B cell (primary cell): Measurements from ENCODE around the gene THYN1. TPM values are rescaled to one million over a fixed set of nuclear protein-coding genes. Genes with fewer than 3 reads are reported as not detected.

Source experiments
- ATAC-seq: fragments of 200-7000 bp; cut with Tn5 transposase; one replicate; pipeline ENCODE4 v1.10.0; 2021; ENCODE audit warnings: low read depth, mild to moderate bottlenecking, moderate number of reproducible peaks, moderate library complexity
- CTCF ChIA-PET: fragments of 350-600 bp; sonication (Branson Sonifier 250); formaldehyde crosslinking; loops from one replicate; lab custom pipeline; 2021; ENCODE audit warnings: antibody characterized with exemption, inconsistent platforms; lab: Charles Lee
- POLR2A ChIA-PET: fragments of 350-600 bp; sonication (Branson Sonifier 250); formaldehyde crosslinking; loops from one replicate; lab custom pipeline; 2021; ENCODE audit warnings: antibody characterized with exemption; lab: Charles Lee
- DNase-seq: peaks from one replicate; pipeline ENCODE4 v3.0.0; 2013
- H2AFZ ChIP-seq: 2 replicates; pipeline ENCODE4 v1.6.1; 2012; ENCODE audit warnings: mild to moderate bottlenecking, low read depth, low read length; ENCODE audit not compliant: insufficient read depth, poor library complexity, severe bottlenecking
- H3K27ac ChIP-seq, 2 donors: 1 replicate in 1 of 2; 2 replicates in 1 of 2; pipeline ENCODE4 v1.5.1; 2012 to 2013; ENCODE audit warnings: low read length in 2 of 2, mild to moderate bottlenecking in 2 of 2, moderate library complexity in 1 of 2
- H3K27me3 ChIP-seq, 4 experiments: fragments of 200-600 bp in 1 of 4; sonication (generic) in 1 of 4; replicated peaks in 1 of 4; 1 replicate in 2 of 4; 2 replicates in 2 of 4; pipeline versions ENCODE4 v1.6.1 to v1.7.0; 2013 to 2016; ENCODE audit warnings: low read length in 3 of 4, mild to moderate bottlenecking in 2 of 4, mixed read lengths in 1 of 4, moderate library complexity in 1 of 4; ENCODE audit not compliant: insufficient read depth in 4 of 4, control insufficient read depth in 3 of 4; ENCODE audit errors: control extremely low read depth in 1 of 4
- H3K36me3 ChIP-seq, 2 experiments: replicated peaks in 1 of 2; 1 replicate in 1 of 2; 2 replicates in 1 of 2; pipeline versions ENCODE4 v1.6.1 to v1.7.1; 2013; ENCODE audit warnings: low read length in 1 of 2; ENCODE audit not compliant: insufficient read depth in 2 of 2, control insufficient read depth in 1 of 2; ENCODE audit errors: control extremely low read depth in 1 of 2, extremely low read depth in 1 of 2
- H3K4me1 ChIP-seq, 2 donors: fragments of 200-600 bp in 1 of 2; sonication (generic) in 1 of 2; 1 replicate in 1 of 2; 2 replicates in 1 of 2; pipeline versions ENCODE4 v1.5.1 to v1.6.1; 2013 to 2017; ENCODE audit warnings: low read length in 2 of 2; ENCODE audit not compliant: control insufficient read depth in 2 of 2, insufficient read depth in 2 of 2
- H3K4me2 ChIP-seq: replicated peaks from 2 replicates; pipeline ENCODE3; 2012; ENCODE audit warnings: mild to moderate bottlenecking, low read depth, low read length; ENCODE audit not compliant: poor library complexity, severe bottlenecking
- H3K4me3 ChIP-seq, 5 experiments: fragments of 200-600 bp in 1 of 5; sonication (generic) in 1 of 5; 1 replicate in 3 of 5; 2 replicates in 2 of 5; pipeline versions ENCODE4 v1.5.1 to v1.7.0; 2011 to 2016; ENCODE audit warnings: low read length in 4 of 5, mild to moderate bottlenecking in 4 of 5, low read depth in 2 of 5, control low read depth in 1 of 5, moderate library complexity in 1 of 5; ENCODE audit not compliant: insufficient read depth in 1 of 5; ENCODE audit errors: control extremely low read depth in 1 of 5, extremely low read depth in 1 of 5
- H3K79me2 ChIP-seq: fragments of 200-600 bp; sonication (generic); one replicate; pipeline ENCODE4 v1.6.0; 2016; ENCODE audit warnings: low read length; ENCODE audit not compliant: control insufficient read depth, insufficient read depth
- H3K9ac ChIP-seq: fragments of 200-600 bp; sonication (generic); 2 replicates; pipeline ENCODE4 v1.6.1; 2017; ENCODE audit warnings: mild to moderate bottlenecking, low read length, moderate library complexity
- H3K9me3 ChIP-seq, 3 donors: one replicate each; pipeline versions ENCODE4 v1.6.1 to v1.7.1; 2013; ENCODE audit warnings: low read length in 2 of 3; ENCODE audit not compliant: control insufficient read depth in 2 of 3, insufficient read depth in 1 of 3; ENCODE audit errors: control extremely low read depth in 1 of 3
- H4K20me1 ChIP-seq: 2 replicates; pipeline ENCODE4 v1.6.0; 2012; ENCODE audit warnings: mild to moderate bottlenecking, low read length; ENCODE audit not compliant: insufficient read depth, control insufficient read depth, poor library complexity, severe bottlenecking
- H3K27ac Mint-ChIP-seq: one replicate; pipeline ENCODE4 v1.8.0; 2021; ENCODE audit warnings: mixed read lengths
- H3K27me3 Mint-ChIP-seq: one replicate; pipeline ENCODE4 v1.8.0; 2021; ENCODE audit warnings: mixed read lengths
- H3K4me1 Mint-ChIP-seq: one replicate; pipeline ENCODE4 v1.8.0; 2021; ENCODE audit warnings: mixed read lengths
- H3K4me3 Mint-ChIP-seq: one replicate; pipeline ENCODE4 v1.8.0; 2021; ENCODE audit warnings: mixed read lengths
- H3K9me3 Mint-ChIP-seq: one replicate; pipeline ENCODE4 v1.8.0; 2022; ENCODE audit warnings: mixed read lengths; ENCODE audit not compliant: insufficient read depth
- EZH2 ChIP-seq: IDR thresholded peaks from 2 replicates; pipeline ENCODE4 v1.6.1; 2012; ENCODE audit warnings: borderline replicate concordance, low read depth, mild to moderate bottlenecking, moderate library complexity, low read length; ENCODE audit not compliant: insufficient read depth, poor library complexity, severe bottlenecking
- WGBS: methylation state at CpG from one replicate; pipeline ENCODE4 v1.1.5; 2013; ENCODE audit warnings: missing lambda C conversion rate; ENCODE audit not compliant: insufficient coverage; 5-methylcytosine and 5-hydroxymethylcytosine counted together
- intact Hi-C: fragments of 100-400 bp; cut with micrococcal nuclease; formaldehyde crosslinking; loops from one replicate; pipeline ENCODE4 v1.10.0; 2022
- polyA plus RNA-seq: library from polyadenylated mRNA; depleted of rRNA; stranded (reverse); fragments of >200 nt; gene quantifications from 2 replicates; pipeline ENCODE4 v1.2.3, GENCODE V29; 2012
- total RNA-seq, 2 donors: library from RNA; stranded (reverse); fragments of 120-200 nt in 1 of 2; gene quantifications; 1 replicate in 1 of 2; 2 replicates in 1 of 2; pipeline versions ENCODE4 v1.2.3 to v1.2.4, GENCODE V29; 2013 to 2022
- TF ChIP-seq, protein P1 (sequence below): fragments of 200-600 bp; IDR thresholded peaks from one replicate; pipeline ENCODE4 v1.8.0; 2022; ENCODE audit warnings: antibody characterized with exemption, mild to moderate bottlenecking

Gene THYN1
- total and polyA plus RNA-seq, 2 donors (not counting 1 experiment from before 2014, with no cell fraction given), result 36.3 to 38.4 TPM

DNA sequence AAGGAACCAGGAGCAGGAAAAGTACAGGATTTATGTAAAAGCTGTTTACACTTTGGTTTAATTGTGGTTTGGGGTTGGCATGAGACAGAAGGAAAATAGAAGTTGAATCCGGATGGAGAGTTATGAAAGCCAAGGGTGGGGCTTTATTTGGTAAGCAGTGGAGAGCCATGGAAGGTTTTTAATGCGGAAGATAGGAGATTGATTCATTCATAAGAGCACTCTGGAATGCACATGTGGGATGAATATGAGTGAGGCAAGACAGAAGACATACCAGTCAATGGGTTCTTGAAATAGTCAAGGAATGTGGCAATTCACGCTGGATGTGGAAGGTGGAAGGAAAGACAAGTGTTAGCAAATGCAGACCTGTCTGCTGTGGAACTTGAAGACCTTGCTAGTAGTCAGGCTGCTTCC is 13.7 kb upstream of the THYN1 start:
- H3K4me3 Mint-ChIP-seq, result no peak overlapping the region
- peaks cover 0 to 20% of the 10 kb centered on the region in 2 experiments for H3K36me3 ChIP-seq
- H4K20me1 ChIP-seq, result no peaks in the 10 kb centered on the region
- no peak overlapping the region for H3K27ac ChIP-seq
- no peak overlapping the region for H3K4me2 ChIP-seq
- no peak overlapping the region for H2AFZ ChIP-seq
- no peaks in the 10 kb centered on the region for H3K4me1 ChIP-seq
- H3K4me3 ChIP-seq, result no peak overlapping the region
- H3K9ac ChIP-seq, result no peak overlapping the region
- H3K27me3 Mint-ChIP-seq, result peaks cover 26% of the 10 kb centered on the region
- no peak overlapping the region for H3K27ac Mint-ChIP-seq
- ATAC-seq (no peak), DNase-seq (no peak)
- H3K9me3 Mint-ChIP-seq, result no peaks in the 10 kb centered on the region
- peaks cover 0 to 9% (median 4%) of the 10 kb centered on the region in 4 experiments for H3K27me3 ChIP-seq
- H3K4me1 Mint-ChIP-seq, result no peaks in the 10 kb centered on the region
- CTCF ChIA-PET, result interaction anchor here (0.5 to 1.3 kb wide), 3 partner anchors 13 to 23 kb away, joined by 4 to 5 read pairs (median 4); no protein-coding TSS in a partner anchor
- H3K79me2 ChIP-seq, result no peaks in the 10 kb centered on the region
- 45% methylated on average over 3 of the region's 3 CpGs for WGBS
- POLR2A ChIA-PET, result no interaction called here
- intact Hi-C loops, result no loop called here
- H3K9me3 ChIP-seq, result no peaks in the 10 kb centered on the region
- TF ChIP-seq, protein P1, sequence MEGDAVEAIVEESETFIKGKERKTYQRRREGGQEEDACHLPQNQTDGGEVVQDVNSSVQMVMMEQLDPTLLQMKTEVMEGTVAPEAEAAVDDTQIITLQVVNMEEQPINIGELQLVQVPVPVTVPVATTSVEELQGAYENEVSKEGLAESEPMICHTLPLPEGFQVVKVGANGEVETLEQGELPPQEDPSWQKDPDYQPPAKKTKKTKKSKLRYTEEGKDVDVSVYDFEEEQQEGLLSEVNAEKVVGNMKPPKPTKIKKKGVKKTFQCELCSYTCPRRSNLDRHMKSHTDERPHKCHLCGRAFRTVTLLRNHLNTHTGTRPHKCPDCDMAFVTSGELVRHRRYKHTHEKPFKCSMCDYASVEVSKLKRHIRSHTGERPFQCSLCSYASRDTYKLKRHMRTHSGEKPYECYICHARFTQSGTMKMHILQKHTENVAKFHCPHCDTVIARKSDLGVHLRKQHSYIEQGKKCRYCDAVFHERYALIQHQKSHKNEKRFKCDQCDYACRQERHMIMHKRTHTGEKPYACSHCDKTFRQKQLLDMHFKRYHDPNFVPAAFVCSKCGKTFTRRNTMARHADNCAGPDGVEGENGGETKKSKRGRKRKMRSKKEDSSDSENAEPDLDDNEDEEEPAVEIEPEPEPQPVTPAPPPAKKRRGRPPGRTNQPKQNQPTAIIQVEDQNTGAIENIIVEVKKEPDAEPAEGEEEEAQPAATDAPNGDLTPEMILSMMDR, result no peak
- no peak for TF ChIP-seq EZH2

DNA sequence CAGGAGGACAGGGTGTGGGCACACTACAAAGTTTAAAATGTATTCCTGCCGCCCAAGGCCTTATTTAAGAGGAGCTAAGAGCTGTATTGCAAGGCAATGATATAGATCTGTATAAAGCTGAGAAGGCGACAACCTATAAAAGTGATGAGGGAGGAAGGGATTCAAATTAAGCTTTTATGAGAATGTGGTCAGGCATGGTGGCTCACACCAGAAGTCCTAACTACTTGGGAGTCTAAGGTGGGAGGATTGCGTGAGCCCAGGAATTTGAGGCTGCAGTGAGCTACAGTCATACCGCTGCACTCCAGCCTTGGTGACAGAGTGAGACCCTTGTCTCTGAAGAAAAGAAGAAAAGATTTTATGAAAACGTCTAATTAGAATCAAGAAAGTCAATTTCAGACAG is 13.3 kb upstream of the THYN1 start:
- no peak overlapping the region for H3K27ac Mint-ChIP-seq
- Histone ChIP-seq H3K4me1 (no peaks in the 10 kb centered on the region), H3K4me3 (no peak overlapping the region), H4K20me1 (no peaks in the 10 kb centered on the region), H3K27me3 (peaks cover 0 to 7% (median 2%) of the 10 kb centered on the region in 4 experiments), H3K79me2 (no peaks in the 10 kb centered on the region), H3K4me2 (no peak overlapping the region), H3K36me3 (peaks cover 0 to 24% of the 10 kb centered on the region in 2 experiments), H3K9me3 (no peaks in the 10 kb centered on the region), H2AFZ (no peak overlapping the region), H3K9ac (no peak overlapping the region), H3K27ac (no peak overlapping the region)
- WGBS, result 83% methylated on average over 5 of the region's 5 CpGs
- ATAC-seq, result no peak
- no peak overlapping the region for H3K4me3 Mint-ChIP-seq
- no peaks in the 10 kb centered on the region for H3K4me1 Mint-ChIP-seq
- DNase-seq, result no peak
- no peaks in the 10 kb centered on the region for H3K9me3 Mint-ChIP-seq
- TF ChIP-seq EZH2, result no peak
- TF ChIP-seq, protein P1, result no peak
- CTCF ChIA-PET, result interaction anchor here (0.5 to 1.3 kb wide), 2 partner anchors 13 to 22 kb away, joined by 4 to 5 read pairs; no protein-coding TSS in a partner anchor
- intact Hi-C loops, result no loop called here
- peaks cover 23% of the 10 kb centered on the region for H3K27me3 Mint-ChIP-seq
- POLR2A ChIA-PET, result no interaction called here
